H1 (cell line): ENCODE results near the gene COBLL1. TPM values are rescaled to one million over a fixed set of nuclear protein-coding genes. Genes with fewer than 3 reads are reported as not detected.

ENCODE experiments used
- CTCF ChIA-PET: fragments of 300-600 bp; sonication (Branson Sonifier 250); formaldehyde crosslinking; loops from one replicate; lab custom pipeline; 2021; ENCODE audit not compliant: partially characterized antibody; lab: Charles Lee
- POLR2A ChIA-PET: fragments of 300-600 bp; sonication (Branson Sonifier 250); formaldehyde crosslinking; loops from one replicate; lab custom pipeline; 2021; ENCODE audit warnings: inconsistent platforms; ENCODE audit not compliant: partially characterized antibody; lab: Charles Lee
- DNase-seq, 2 experiments: peaks; one replicate each; pipeline versions ENCODE4 v3.0.0 to v3.0.0-alpha.2; 2010 to 2022; ENCODE audit warnings: low spot score in 2 of 2, low read depth in 1 of 2, mixed read lengths in 1 of 2
- FAIRE-seq: peaks from 2 replicates; lab custom pipeline; 2011; peaks lifted over from hg19 to GRCh38; lab: Jason Lieb, UNC
- H2AFZ ChIP-seq: 2 replicates; pipeline ENCODE4 v1.8.1; 2012; ENCODE audit warnings: low read length, inconsistent platforms
- H2AK5ac ChIP-seq: 2 replicates; pipeline ENCODE4 v1.6.1; 2013; ENCODE audit warnings: low read depth, low read length
- H2BK120ac ChIP-seq: replicated peaks from 2 replicates; pipeline ENCODE3; 2013; ENCODE audit warnings: low read depth, low read length, inconsistent platforms
- H2BK12ac ChIP-seq: 2 replicates; pipeline ENCODE4 v1.6.1; 2013; ENCODE audit warnings: low read depth, low read length
- H2BK15ac ChIP-seq: 2 replicates; pipeline ENCODE4 v1.6.1; 2013; ENCODE audit warnings: low read length
- H2BK20ac ChIP-seq: 2 replicates; pipeline ENCODE4 v1.6.1; 2013; ENCODE audit warnings: low read length
- H2BK5ac ChIP-seq: 2 replicates; pipeline ENCODE4 v1.6.1; 2013; ENCODE audit warnings: low read depth, low read length
- H3K14ac ChIP-seq: 2 replicates; pipeline ENCODE4 v1.6.1; 2013; ENCODE audit warnings: inconsistent platforms; ENCODE audit not compliant: insufficient read length
- H3K18ac ChIP-seq: 2 replicates; pipeline ENCODE4 v1.6.1; 2013; ENCODE audit warnings: low read length; ENCODE audit errors: extremely low read depth
- H3K23ac ChIP-seq: 2 replicates; pipeline ENCODE4 v1.6.1; 2013; ENCODE audit warnings: inconsistent platforms; ENCODE audit not compliant: insufficient read length
- H3K23me2 ChIP-seq: 2 replicates; pipeline ENCODE4 v1.6.1; 2013; ENCODE audit warnings: low read depth, low read length
- H3K27ac ChIP-seq: 2 replicates; pipeline ENCODE4 v1.6.1; 2011; ENCODE audit warnings: low read depth, low read length, inconsistent platforms
- H3K27me3 ChIP-seq, 4 experiments: replicated peaks in 1 of 4; 1 replicate in 1 of 4; 2 replicates in 3 of 4; pipeline versions ENCODE4 v1.6.1 to v1.8.1; 2011 to 2013; ENCODE audit warnings: low read length in 3 of 4, mild to moderate bottlenecking in 3 of 4, inconsistent platforms in 2 of 4, mixed read lengths in 2 of 4, moderate library complexity in 1 of 4; ENCODE audit not compliant: control insufficient read depth in 3 of 4, insufficient read depth in 3 of 4; ENCODE audit errors: extremely low read depth in 1 of 4
- H3K36me3 ChIP-seq, 4 experiments: 2 replicates each; pipeline versions ENCODE4 v1.6.1 to v1.8.1; 2011 to 2013; ENCODE audit warnings: mild to moderate bottlenecking in 4 of 4, low read length in 3 of 4, moderate library complexity in 2 of 4, control low read depth in 1 of 4, inconsistent platforms in 1 of 4; ENCODE audit not compliant: insufficient read depth in 4 of 4, control insufficient read depth in 2 of 4
- H3K4ac ChIP-seq: replicated peaks from 2 replicates; pipeline ENCODE3; 2013; ENCODE audit warnings: low read length, low read depth, mixed read lengths, inconsistent platforms; ENCODE audit not compliant: insufficient read length
- H3K4me1 ChIP-seq, 4 experiments: replicated peaks in 1 of 4; 1 replicate in 1 of 4; 2 replicates in 3 of 4; pipeline versions ENCODE4 v1.6.1 to v1.8.1; 2011 to 2013; ENCODE audit warnings: low read length in 3 of 4, inconsistent platforms in 2 of 4, mixed read lengths in 1 of 4; ENCODE audit not compliant: insufficient read depth in 4 of 4, control insufficient read depth in 3 of 4
- H3K4me2 ChIP-seq, 2 experiments: 2 replicates each; pipeline versions ENCODE4 v1.6.1 to v1.8.1; 2011 to 2013; ENCODE audit warnings: low read depth in 2 of 2, low read length in 2 of 2, control low read depth in 1 of 2, inconsistent platforms in 1 of 2, mild to moderate bottlenecking in 1 of 2; ENCODE audit not compliant: insufficient read depth in 1 of 2
- H3K4me3 ChIP-seq, 4 experiments: fragments of 200-600, 300-600 bp in 1 of 4; sonication (generic), shearing (Covaris generic), sonication (Bioruptor Twin) in 1 of 4; 2 replicates each; pipeline versions ENCODE4 v1.5.1 to v1.8.1; 2011 to 2016; ENCODE audit warnings: low read length in 4 of 4, low read depth in 3 of 4, control low read depth in 2 of 4, inconsistent platforms in 2 of 4, mild to moderate bottlenecking in 2 of 4, mixed read lengths in 1 of 4, moderate library complexity in 1 of 4; ENCODE audit not compliant: insufficient read depth in 2 of 4; ENCODE audit errors: extremely low read depth in 1 of 4
- H3K56ac ChIP-seq: replicated peaks from 2 replicates; pipeline ENCODE3; 2013; ENCODE audit warnings: low read depth, mild to moderate bottlenecking, mixed read lengths, low read length, inconsistent platforms; ENCODE audit not compliant: insufficient read length
- H3K79me1 ChIP-seq: 2 replicates; pipeline ENCODE4 v1.6.1; 2013; ENCODE audit warnings: low read depth, low read length, control low read depth
- H3K79me2 ChIP-seq, 2 experiments: 2 replicates each; pipeline versions ENCODE4 v1.6.1 to v1.8.1; 2012 to 2013; ENCODE audit warnings: low read length in 2 of 2, mild to moderate bottlenecking in 2 of 2, inconsistent platforms in 1 of 2; ENCODE audit not compliant: insufficient read depth in 2 of 2, control insufficient read depth in 1 of 2
- H3K9ac ChIP-seq, 4 experiments: replicated peaks in 1 of 4; 1 replicate in 1 of 4; 2 replicates in 3 of 4; pipeline versions ENCODE4 v1.6.1 to v1.8.1; 2011 to 2013; ENCODE audit warnings: low read depth in 3 of 4, low read length in 3 of 4, control low read depth in 2 of 4, mild to moderate bottlenecking in 2 of 4, moderate library complexity in 2 of 4, inconsistent platforms in 1 of 4; ENCODE audit errors: extremely low read depth in 1 of 4
- H3K9me3 ChIP-seq, 2 experiments: 2 replicates each; pipeline versions ENCODE4 v1.6.1 to v1.8.1; 2012 to 2013; ENCODE audit warnings: mild to moderate bottlenecking in 2 of 2, moderate library complexity in 2 of 2, control low read depth in 1 of 2, inconsistent platforms in 1 of 2, low read depth in 1 of 2, low read length in 1 of 2, mixed read lengths in 1 of 2; ENCODE audit not compliant: insufficient read depth in 2 of 2
- H4K20me1 ChIP-seq, 2 experiments: replicated peaks in 1 of 2; 2 replicates each; pipeline versions ENCODE3 to v1.8.1; 2011 to 2013; ENCODE audit warnings: inconsistent platforms in 2 of 2, low read length in 2 of 2, mild to moderate bottlenecking in 1 of 2; ENCODE audit not compliant: insufficient read depth in 2 of 2, control insufficient read depth in 1 of 2
- H4K5ac ChIP-seq: 2 replicates; pipeline ENCODE4 v1.6.1; 2013; ENCODE audit warnings: low read length, low read depth, mixed read lengths, inconsistent platforms; ENCODE audit not compliant: insufficient read length
- H4K8ac ChIP-seq: 2 replicates; pipeline ENCODE4 v1.8.0; 2013; ENCODE audit warnings: mild to moderate bottlenecking, moderate library complexity, low read length, inconsistent platforms; ENCODE audit not compliant: insufficient read depth; ENCODE audit errors: extremely low read depth
- H4K91ac ChIP-seq: replicated peaks from 2 replicates; pipeline ENCODE3; 2013; ENCODE audit warnings: low read length, mixed read lengths, inconsistent platforms; ENCODE audit not compliant: insufficient read length
- CBX5 ChIP-seq: fragments of 300-800, 300-1000 bp; sonication (generic); IDR thresholded peaks from 2 replicates; pipeline ENCODE4 v1.7.1; 2016; ENCODE audit warnings: antibody characterized with exemption, low read length, low read depth
- CEBPB ChIP-seq: IDR thresholded peaks from 2 replicates; pipeline ENCODE4 v1.6.1; 2012; ENCODE audit warnings: low read depth, low read length
- CHD2 ChIP-seq: IDR thresholded peaks from 2 replicates; pipeline ENCODE4 v1.6.1; 2012; ENCODE audit warnings: low read length, improper control_type of control experiment
- CREB1 ChIP-seq: IDR thresholded peaks from 2 replicates; pipeline ENCODE4 v1.6.1; 2012; ENCODE audit warnings: inconsistent platforms
- PHF8 ChIP-seq: fragments of 200-600 bp; sonication (generic); conservative IDR thresholded peaks from 2 replicates; pipeline ENCODE4 v1.7.1; 2012; ENCODE audit warnings: low read depth, mild to moderate bottlenecking, inconsistent platforms, low read length, moderate library complexity
- TAF7 ChIP-seq: optimal IDR thresholded peaks from 2 replicates; pipeline ENCODE3; 2011; ENCODE audit warnings: low read depth, mild to moderate bottlenecking, inconsistent platforms, low read length, moderate library complexity, borderline replicate concordance
- WGBS, 2 experiments: shearing (Covaris generic) in 1 of 2; methylation state at CpG; one replicate each; pipeline versions ENCODE4 v1.1.6 to v1.1.7; 2013 to 2015; ENCODE audit warnings: low lambda C conversion rate in 2 of 2, mixed read lengths in 2 of 2, inconsistent platforms in 1 of 2, low coverage in 1 of 2, missing lambda C conversion rate in 1 of 2; ENCODE audit not compliant: insufficient replicate concordance in 2 of 2, insufficient coverage in 1 of 2, insufficient read length in 1 of 2; ENCODE audit errors: extremely low coverage in 1 of 2, missing lambda C conversion rate in 1 of 2; 5-methylcytosine and 5-hydroxymethylcytosine counted together
- polyA plus RNA-seq, 7 experiments: library from polyadenylated mRNA; depleted of rRNA in 3 of 7; stranded (reverse) in 5 of 7; unstranded in 2 of 7; fragments of >200 nt in 5 of 7; fragments of 200-250 nt in 2 of 7; gene quantifications; 1 replicate in 5 of 7; 2 replicates in 1 of 7; 4 replicates in 1 of 7; pipeline versions ENCODE4 v1.2.1 to v1.2.3, GENCODE V29; 2011 to 2013; ENCODE audit warnings: missing spikeins in 2 of 7, mixed read lengths in 2 of 7
- total RNA-seq: library from RNA; stranded (reverse); fragmentation: NEBNext Ultra II Directional; extraction: Animal tissue kit (Norgen Biotek cat#: 25700); gene quantifications from 2 replicates; pipeline ENCODE4 v1.2.1, GENCODE V29; 2021
- TF ChIP-seq, protein P1 (sequence below): IDR thresholded peaks from 2 replicates; pipeline ENCODE4 v1.6.1; 2012; ENCODE audit warnings: inconsistent platforms

COBLL1 gene
- total and polyA plus RNA-seq, 2 of the 8 experiments (the other 6 are each of a cell fraction or from before 2014, with no cell fraction given), result 2.2 to 6.2 TPM

DNA sequence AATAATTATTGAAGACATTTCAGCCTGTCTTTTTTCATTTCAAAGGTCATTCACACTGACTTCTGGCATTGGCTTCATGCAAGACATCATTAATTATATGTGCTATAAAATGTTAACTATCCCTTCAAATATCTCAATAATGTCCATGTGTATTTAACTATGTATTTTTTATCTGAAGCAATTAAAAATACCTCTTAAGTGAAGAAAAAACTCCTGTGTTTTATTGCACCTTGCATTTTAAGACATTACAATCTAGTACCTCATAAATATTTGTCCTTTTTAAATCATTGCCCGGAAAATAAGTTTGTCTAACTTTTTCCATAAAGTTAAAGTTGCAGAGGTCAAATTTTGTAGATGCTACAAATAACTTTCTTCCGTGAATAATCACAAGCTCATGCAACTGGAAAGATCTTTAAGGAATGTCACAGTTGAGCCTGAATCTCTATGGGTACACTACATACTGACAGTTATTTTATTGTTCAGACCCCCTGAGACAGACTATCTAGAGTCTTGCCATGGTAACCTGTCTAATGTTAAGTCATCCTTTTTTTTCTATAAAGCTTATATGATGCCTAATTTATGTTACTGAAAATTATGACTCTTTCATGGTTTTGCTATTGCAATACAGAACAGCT, 38.4 kb upstream of the COBLL1 start:
- Histone ChIP-seq H3K4ac (no peak overlapping the region), H3K27ac (no peak overlapping the region), H4K20me1 (no peaks in the 10 kb centered on the region), H3K79me1 (no peaks in the 10 kb centered on the region), H3K79me2 (no peaks in the 10 kb centered on the region), H3K36me3 (no peaks in the 10 kb centered on the region), H3K18ac (no peak overlapping the region), H3K4me3 (no peak overlapping the region), H2BK15ac (no peak overlapping the region), H2BK12ac (no peak overlapping the region), H3K9me3 (no peaks in the 10 kb centered on the region), H4K91ac (no peak overlapping the region), H2BK20ac (no peak overlapping the region), H3K9ac (no peak overlapping the region), H2BK5ac (no peak overlapping the region), H3K23ac (no peak overlapping the region), H3K4me2 (no peak overlapping the region), H2BK120ac (no peak overlapping the region), H2AK5ac (no peak overlapping the region), H4K8ac (no peak overlapping the region), H2AFZ (no peak overlapping the region), H3K14ac (no peak overlapping the region), H3K23me2 (no peaks in the 10 kb centered on the region), H3K27me3 (no peaks in the 10 kb centered on the region), H3K56ac (no peak overlapping the region), H3K4me1 (peaks cover 0 to 6% (median 1%) of the 10 kb centered on the region in 4 experiments; a peak in 1 of 7 replicates), H4K5ac (no peak overlapping the region)
- no peak for FAIRE-seq
- ChIA-PET CTCF (interaction anchor here (2.0 to 2.8 kb wide), 3 partner anchors 11 to 38 kb away, joined by 5 to 9 read pairs (median 7); partner anchors contain the start of gene COBLL1), POLR2A (no interaction called here)
- WGBS, 2 experiments, result 86% methylated on average over 2 of the region's 2 CpGs; no CpG with 5 or more reads in 1 of the 2 experiments
- no peak for DNase-seq
- TF ChIP-seq CBX5, result no peak
- TF ChIP-seq CREB1, result no peak
- no peak for TF ChIP-seq CHD2
- no peak for TF ChIP-seq CEBPB
- TF ChIP-seq, protein P1, sequence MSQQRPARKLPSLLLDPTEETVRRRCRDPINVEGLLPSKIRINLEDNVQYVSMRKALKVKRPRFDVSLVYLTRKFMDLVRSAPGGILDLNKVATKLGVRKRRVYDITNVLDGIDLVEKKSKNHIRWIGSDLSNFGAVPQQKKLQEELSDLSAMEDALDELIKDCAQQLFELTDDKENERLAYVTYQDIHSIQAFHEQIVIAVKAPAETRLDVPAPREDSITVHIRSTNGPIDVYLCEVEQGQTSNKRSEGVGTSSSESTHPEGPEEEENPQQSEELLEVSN, result no peak
- no peak for TF ChIP-seq PHF8
- TF ChIP-seq TAF7, result no peak
